ACHN (cell line): ENCODE results near the gene ACTG2.
"Not testable (repeated sequence)": the region's sequence is repeated elsewhere in the genome, so short reads cannot be mapped to it uniquely, and the experiment has no call there.

Experiments used
- DNase-seq: peaks from one replicate; pipeline ENCODE4 v3.0.0-alpha.2; 2015
- in situ Hi-C: cut with HindIII; loops from 2 replicates; pipeline ENCODE4 v1.10.0; 2017; ENCODE audit warnings: low sequenced_read_pairs, low pct_ligation_motif_present, low pct_unique_long_range_greater_than_20kb

ACTG2 gene

GRCh38 chr2:73926493-73927327 lies 33.9 kb downstream of the ACTG2 start, which contains the start of gene DGUOK:
DGUOK (plus strand) TSS chr2:73926880; CDS start chr2:73926911, 31 bp downstream.
- in situ Hi-C loops: no loop called here
- peak; percentile 100 for DNase-seq

DNA sequence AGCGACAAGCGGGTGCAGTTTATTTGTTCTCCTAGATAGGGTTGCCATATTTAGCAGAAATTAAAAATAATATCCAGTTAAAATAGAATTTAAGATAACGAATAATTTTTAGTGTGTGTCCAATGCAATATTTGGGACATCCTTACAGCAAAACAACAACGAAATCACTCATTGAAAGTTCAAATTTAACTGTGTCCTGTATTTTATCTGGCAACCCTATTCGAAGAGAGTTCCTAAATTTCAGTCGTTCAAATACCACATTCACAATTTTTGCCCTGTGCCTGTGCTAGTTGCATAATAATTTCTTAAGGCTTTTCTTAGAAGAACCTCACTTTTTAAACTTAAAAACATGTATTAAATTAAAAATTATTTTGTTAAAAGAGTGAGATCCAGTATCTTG lies 34.5 kb downstream of the ACTG2 start:
- in situ Hi-C loops: no loop called here
- DNase-seq: no peak

DNA sequence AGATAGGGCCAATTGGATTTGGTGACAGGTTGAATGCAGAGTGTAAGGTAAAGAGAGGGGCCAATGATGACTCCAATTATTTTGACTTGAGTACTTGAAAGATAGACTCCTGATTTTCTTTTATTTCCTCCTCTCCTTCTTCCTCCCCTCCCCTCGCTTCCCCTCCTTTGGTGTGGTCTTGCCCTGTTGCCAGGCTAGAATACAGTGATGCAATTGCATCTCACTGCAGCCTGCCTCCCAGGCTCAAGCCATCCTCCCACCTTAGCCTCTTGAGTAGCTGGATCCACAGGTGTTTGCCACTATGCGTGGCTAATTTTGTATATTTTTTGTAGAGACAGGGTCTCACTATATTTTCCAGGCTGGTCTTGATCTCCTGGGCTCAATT lies 36.1 kb downstream of the ACTG2 start:
- in situ Hi-C loops: no loop called here
- DNase-seq: no peak

- in situ Hi-C loops: no loop called here
- DNase-seq: no peak
These were observed 37.6 kb downstream of the ACTG2 start for GRCh38 chr2:73930386-73930785.

DNA sequence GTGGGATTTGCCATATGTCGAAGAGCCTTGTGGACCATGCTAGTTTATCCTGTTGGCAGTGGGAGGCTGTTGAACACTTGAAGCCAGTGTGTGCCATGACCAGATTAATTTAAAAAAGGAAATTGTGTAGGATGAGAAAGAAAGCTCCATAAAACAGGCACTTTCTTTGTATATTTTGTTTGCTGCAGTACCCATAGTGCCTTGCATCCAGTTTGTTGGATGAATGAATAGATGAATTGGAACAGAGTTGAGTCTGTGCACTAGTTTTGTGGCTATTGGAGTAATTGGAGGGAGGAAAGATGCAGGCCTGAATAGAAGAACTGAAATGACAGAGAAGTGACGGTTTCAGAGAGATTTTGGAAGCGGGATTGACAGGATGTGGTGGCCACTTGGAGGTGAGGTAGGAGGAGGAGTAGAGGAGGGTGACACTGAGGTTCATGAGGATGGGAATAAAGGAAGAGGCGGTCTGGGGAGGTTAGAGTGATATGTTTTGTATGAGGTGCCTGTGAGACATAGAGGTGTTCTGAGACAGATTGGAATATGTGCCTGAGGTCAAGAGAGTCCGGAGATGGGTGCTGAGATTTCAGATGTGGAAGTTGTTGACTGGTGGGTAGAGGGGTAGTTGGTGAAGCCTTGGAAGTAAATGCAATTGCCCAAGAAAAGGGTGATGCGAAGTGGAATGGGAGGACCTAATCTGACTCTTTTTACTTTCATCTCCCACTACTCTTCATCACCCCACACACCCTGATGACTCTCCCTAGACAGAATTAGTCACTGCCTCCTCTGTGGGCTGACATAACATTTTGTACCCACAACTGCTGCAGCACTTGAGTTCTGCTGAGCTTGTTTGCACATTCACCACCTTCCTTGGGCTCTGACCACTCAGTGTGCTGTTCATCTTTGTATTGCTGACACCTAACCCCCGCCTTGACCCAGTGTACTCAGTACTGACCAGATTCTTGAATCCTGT lies 39.0 kb downstream of the ACTG2 start:
- in situ Hi-C loops: no loop called here
- peak; percentile 38 for DNase-seq

- DNase-seq: no peak
- in situ Hi-C loops: no loop called here
These were observed 40.4 kb downstream of the ACTG2 start for GRCh38 chr2:73933194-73933593.

DNA sequence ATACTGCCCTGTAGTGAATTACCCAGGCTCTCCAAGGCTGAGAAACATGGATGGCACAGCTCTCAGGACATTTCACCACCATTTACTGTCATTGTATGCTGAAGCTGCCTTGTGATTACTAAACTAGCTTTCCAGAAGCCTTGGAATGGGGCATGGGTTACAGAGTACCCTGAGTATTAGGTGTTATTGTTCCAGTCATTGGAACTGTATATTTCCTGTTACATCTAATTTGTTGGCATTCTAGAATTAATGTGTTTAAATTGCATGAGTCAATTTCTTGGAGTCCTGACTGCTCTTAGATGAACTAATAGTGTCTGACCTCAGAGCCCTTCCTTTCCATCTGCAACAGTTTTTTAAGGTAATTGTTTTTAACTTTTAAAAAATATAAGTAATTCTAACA lies 42.8 kb downstream of the ACTG2 start:
- no peak for DNase-seq
- in situ Hi-C loops: no loop called here

- in situ Hi-C loops: no loop called here
- no peak for DNase-seq
These were observed 44.5 kb downstream of the ACTG2 start for GRCh38 chr2:73937103-73937885.

DNA sequence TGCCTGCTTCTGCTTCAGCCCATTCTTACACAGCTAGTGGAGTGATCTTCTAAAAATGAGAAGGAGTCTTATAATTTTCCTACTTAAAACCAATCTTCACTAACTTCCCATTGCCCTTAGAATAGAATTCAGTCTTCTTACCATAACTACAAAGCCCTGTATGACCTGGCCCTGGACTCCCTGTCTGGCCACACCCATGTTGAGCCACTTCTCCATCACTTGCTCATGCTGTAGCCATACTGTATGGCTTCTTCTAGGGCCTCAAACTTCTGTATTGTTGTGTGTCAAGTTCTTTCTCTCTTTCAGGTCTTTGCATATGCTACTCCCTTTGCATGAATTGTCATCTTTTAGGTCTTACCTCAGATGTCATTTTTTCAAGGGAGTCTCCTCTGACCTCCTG lies 45.1 kb downstream of the ACTG2 start:
- DNase-seq: no peak
- in situ Hi-C loops: no loop called here

DNA sequence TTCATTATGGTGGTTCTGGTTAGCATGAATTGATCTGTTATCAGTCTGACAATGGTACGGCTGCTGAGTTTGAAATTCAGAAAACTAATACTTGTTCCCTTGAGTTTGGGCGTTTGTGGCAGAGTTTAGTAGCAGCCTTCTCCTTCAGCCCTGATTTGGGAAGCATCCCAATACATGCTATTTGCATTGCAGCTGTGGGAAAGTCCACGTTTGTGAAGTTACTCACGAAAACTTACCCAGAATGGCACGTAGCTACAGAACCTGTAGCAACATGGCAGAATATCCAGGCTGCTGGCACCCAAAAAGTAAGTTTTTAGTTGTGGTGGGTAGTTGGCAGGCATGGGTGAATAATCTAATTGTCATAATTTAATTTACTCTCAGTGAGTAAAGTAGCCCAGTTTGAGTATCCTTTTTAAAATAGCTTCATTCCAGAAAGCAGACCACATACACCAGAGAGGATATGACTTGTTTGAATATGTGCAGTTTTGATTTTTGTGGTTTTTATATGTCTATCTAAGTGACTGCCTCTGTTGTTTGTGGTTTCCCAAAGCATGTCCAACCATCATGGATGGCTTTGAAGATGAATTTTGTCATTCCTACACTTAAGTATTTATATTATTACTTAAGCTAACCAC lies 46.0 kb downstream of the ACTG2 start:
- in situ Hi-C loops: no loop called here
- DNase-seq: no peak

DNA sequence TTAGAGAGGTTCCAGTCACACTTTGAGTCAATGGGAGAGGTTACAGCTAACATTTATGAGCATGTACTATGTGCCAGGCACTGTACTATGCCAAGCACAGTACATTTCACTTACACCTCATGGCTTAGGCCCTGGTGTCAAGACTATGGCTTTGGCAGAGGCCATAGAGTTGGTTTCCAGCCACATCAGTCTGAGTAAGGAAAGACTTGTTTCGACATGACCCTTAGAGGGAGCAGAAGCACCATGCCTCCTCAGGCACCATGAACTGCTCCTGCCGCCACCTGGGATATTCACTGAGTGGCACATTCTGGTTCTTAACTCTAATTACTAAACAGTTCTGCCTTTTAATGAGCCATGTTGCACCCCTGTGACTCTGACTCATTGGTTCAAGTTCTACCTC lies 46.6 kb downstream of the ACTG2 start:
- DNase-seq: peak; percentile 16
- in situ Hi-C loops: no loop called here

DNA sequence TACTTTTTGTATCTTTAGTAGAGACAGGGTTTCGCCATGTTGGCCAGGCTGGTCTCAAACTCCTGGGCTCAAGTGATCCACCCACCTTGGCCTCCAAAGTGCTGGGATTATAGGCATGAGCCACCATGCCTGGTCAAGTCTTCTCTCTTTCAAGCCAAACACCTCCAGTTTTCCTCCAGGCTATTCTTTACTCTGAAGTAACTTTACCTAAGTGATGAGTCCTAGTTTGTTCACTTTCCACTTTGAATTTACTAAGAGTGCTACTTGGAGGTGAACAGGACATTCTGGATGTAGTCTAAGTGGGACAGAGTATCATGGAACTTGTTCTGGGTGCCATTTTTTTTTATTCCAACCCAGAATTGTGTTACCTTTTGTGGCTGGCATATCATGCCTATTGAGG lies 47.3 kb downstream of the ACTG2 start:
- not testable (repeated sequence) for DNase-seq

GRCh38 chr2:73942664-73943063 lies 49.9 kb downstream of the ACTG2 start:
- in situ Hi-C loops: no loop called here
- DNase-seq: no peak

More for the DNA sequence above, 47.3 kb downstream of the ACTG2 start:
- in situ Hi-C loops: not testable (repeated sequence)

DNA sequence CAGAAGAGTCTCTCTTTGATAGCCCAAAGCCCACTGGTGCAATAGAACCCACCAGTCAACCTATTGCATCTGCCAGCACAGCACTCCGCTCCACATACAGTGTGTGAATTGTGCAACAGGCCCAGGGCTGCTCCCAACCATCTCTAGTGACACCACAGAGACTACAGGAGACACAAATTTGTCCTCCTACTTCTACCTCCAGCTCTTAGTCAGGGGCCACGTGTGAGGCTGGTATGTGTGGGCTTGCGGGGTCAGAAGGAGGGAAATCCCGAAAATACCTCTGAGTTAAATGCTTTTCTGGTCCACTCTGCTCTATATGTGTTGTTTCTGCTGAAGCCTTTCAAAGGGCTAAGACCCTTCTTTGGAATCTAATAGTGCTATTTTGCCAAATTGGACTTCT lies 51.9 kb downstream of the ACTG2 start:
- no peak for DNase-seq
- in situ Hi-C loops: no loop called here

GRCh38 chr2:73946215-73946614 lies 53.4 kb downstream of the ACTG2 start:
- no peak for DNase-seq
- in situ Hi-C loops: no loop called here

DNA sequence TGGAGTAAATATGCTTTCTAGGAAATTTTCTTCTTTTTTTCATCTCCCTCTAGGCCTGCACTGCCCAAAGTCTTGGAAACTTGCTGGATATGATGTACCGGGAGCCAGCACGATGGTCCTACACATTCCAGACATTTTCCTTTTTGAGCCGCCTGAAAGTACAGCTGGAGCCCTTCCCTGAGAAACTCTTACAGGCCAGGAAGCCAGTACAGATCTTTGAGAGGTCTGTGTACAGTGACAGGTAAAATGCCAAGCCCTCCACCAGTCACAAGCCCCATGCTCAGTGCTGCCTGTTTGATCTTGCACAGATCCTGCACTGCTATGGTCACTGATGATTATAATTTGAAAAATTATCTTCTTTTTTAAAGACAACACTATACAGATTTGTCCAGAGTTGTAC lies 53.9 kb downstream of the ACTG2 start:
- in situ Hi-C loops: no loop called here

GRCh38 chr2:73947412-73948018 lies 54.7 kb downstream of the ACTG2 start:
- no peak for DNase-seq
- in situ Hi-C loops: no loop called here

More for the DNA sequence above, 53.9 kb downstream of the ACTG2 start:
- no peak for DNase-seq

GRCh38 chr2:73949802-73950201 lies 57.0 kb downstream of the ACTG2 start:
- in situ Hi-C loops: no loop called here
- no peak for DNase-seq
